ENCODE measurements around the gene LNPEP.

LNPEP gene

GRCh38 chr5:97002983-97003382, 67.1 kb downstream of the LNPEP start:
- no peak for DNase-seq (ENCODE audit: extremely low read depth, low read depth)
- TF ChIP-seq CTCF (IDR thresholded peaks at IDR 0.05; ENCODE audit: low read depth, low read length), result no peak

GRCh38 chr5:97004423-97005060, 68.7 kb downstream of the LNPEP start:
- DNase-seq (ENCODE audit: extremely low read depth, low read depth), result no peak
- TF ChIP-seq CTCF (IDR thresholded peaks at IDR 0.05; ENCODE audit: low read depth, low read length), result no peak

- DNase-seq (ENCODE audit: extremely low read depth, low read depth), result no peak
- no peak for TF ChIP-seq CTCF (IDR thresholded peaks at IDR 0.05; ENCODE audit: low read depth, low read length)
Observed at GRCh38 chr5:97006454-97007060, 70.7 kb downstream of the LNPEP start.

GRCh38 chr5:97009212-97009898, 73.5 kb downstream of the LNPEP start:
- TF ChIP-seq CTCF (IDR thresholded peaks at IDR 0.05; ENCODE audit: low read depth, low read length), result no peak
- DNase-seq (ENCODE audit: extremely low read depth, low read depth), result no peak

- DNase-seq (ENCODE audit: extremely low read depth, low read depth), result no peak
- TF ChIP-seq CTCF (IDR thresholded peaks at IDR 0.05; ENCODE audit: low read depth, low read length), result no peak
Observed at GRCh38 chr5:97009921-97010320, 74.0 kb downstream of the LNPEP start.

GRCh38 chr5:97010606-97011005, 74.7 kb downstream of the LNPEP start:
- no peak for TF ChIP-seq CTCF (IDR thresholded peaks at IDR 0.05; ENCODE audit: low read depth, low read length)
- DNase-seq (ENCODE audit: extremely low read depth, low read depth), result no peak

- no peak for DNase-seq (ENCODE audit: extremely low read depth, low read depth)
- no peak for TF ChIP-seq CTCF (IDR thresholded peaks at IDR 0.05; ENCODE audit: low read depth, low read length)
Observed at GRCh38 chr5:97011567-97011966, 75.7 kb downstream of the LNPEP start.
